Fibroblast of mammary gland (primary cell): ENCODE results near the gene CNOT1.

Experiments
- DNase-seq: peaks from one replicate; pipeline ENCODE4 v3.0.0-alpha.2; 2010; ENCODE audit warnings: low read depth
- H3K4me3 ChIP-seq: 2 replicates; pipeline ENCODE4 v1.5.1; 2011; ENCODE audit warnings: low read depth, mild to moderate bottlenecking, low read length, moderate library complexity; ENCODE audit not compliant: control insufficient read depth
- TF ChIP-seq, protein P1 (sequence below): conservative IDR thresholded peaks from 2 replicates; pipeline ENCODE4 v1.5.1; 2011; ENCODE audit warnings: low read depth, low read length, inconsistent platforms; ENCODE audit not compliant: control insufficient read depth, insufficient read depth

The CNOT1 gene

DNA sequence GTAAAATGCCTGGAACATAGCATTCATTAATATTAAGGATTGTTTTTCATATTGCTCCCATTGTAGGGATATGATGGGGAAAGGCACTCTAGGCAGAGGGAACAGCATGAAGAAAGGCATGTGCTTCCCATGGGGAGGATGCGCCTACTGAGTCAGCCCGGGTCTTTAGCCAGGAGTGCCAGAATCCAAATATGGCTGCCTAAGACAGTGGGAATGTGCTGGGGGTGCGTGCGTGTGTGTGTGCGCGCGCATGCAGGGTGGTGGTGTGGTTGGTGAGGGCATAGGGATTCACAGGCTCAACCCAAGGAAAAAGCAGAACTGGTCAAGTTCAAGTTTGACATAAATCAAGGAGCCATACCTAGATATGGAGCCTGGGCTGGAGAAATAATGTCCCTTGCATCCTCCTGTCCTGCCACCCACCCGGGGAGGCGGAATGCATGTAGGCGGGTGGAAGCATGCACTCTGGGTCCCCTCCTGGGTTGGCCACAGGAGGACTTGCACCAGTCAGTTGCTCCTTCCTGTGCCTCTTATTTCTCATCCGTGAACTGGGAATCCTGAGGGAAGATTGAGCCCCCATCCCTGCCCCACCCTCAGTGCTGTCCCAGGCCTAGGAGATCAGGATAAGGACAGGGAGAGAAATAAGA lies 148.3 kb downstream of the CNOT1 start:
- no peak overlapping the region for H3K4me3 ChIP-seq
- TF ChIP-seq, protein P1, sequence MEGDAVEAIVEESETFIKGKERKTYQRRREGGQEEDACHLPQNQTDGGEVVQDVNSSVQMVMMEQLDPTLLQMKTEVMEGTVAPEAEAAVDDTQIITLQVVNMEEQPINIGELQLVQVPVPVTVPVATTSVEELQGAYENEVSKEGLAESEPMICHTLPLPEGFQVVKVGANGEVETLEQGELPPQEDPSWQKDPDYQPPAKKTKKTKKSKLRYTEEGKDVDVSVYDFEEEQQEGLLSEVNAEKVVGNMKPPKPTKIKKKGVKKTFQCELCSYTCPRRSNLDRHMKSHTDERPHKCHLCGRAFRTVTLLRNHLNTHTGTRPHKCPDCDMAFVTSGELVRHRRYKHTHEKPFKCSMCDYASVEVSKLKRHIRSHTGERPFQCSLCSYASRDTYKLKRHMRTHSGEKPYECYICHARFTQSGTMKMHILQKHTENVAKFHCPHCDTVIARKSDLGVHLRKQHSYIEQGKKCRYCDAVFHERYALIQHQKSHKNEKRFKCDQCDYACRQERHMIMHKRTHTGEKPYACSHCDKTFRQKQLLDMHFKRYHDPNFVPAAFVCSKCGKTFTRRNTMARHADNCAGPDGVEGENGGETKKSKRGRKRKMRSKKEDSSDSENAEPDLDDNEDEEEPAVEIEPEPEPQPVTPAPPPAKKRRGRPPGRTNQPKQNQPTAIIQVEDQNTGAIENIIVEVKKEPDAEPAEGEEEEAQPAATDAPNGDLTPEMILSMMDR = no peak
- no peak for DNase-seq

DNA sequence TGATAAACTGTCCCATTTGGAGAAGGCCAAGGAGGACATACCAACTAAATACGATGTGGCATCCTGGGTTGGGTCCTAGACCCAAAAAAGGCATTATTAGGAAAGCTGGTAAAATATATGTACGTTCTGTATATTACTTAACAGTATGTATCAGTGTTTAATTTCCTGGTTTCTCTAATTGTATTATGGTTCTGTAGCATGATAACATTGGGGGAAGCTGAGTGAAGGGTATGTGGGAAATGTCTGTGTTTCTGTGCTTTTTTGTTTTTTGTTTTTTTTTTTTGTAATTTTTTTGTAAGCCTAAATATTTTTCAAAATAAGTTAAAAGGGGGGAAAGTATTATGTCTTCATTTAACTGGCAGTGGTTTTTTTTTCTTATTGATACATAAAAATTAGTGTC lies 151.2 kb downstream of the CNOT1 start:
- DNase-seq = no peak
- TF ChIP-seq, protein P1 = no peak
- no peak overlapping the region for H3K4me3 ChIP-seq

DNA sequence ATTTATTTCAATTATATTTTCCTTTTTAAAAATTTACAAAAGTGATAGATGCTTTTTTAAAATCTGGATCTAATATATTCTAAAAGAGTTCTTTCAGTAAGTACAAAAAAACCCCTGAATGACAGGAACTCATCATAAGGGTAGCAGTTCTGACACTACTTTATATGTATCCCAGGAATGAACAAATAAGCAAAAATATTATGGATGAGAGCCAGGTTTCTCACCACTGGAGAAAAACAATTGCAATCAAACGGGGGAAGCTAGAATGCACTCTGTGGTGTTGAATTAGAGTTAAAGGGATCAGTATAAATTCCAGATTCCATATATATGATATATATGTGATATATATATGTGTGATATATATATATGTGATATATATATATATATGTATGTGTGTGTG lies 152.8 kb downstream of the CNOT1 start:
- DNase-seq = no peak
- TF ChIP-seq, protein P1 = no peak
- no peak overlapping the region for H3K4me3 ChIP-seq

GRCh38 chr16:58475091-58475619 lies 154.5 kb downstream of the CNOT1 start:
- DNase-seq = no peak
- TF ChIP-seq, protein P1 = no peak
- no peak overlapping the region for H3K4me3 ChIP-seq

DNA sequence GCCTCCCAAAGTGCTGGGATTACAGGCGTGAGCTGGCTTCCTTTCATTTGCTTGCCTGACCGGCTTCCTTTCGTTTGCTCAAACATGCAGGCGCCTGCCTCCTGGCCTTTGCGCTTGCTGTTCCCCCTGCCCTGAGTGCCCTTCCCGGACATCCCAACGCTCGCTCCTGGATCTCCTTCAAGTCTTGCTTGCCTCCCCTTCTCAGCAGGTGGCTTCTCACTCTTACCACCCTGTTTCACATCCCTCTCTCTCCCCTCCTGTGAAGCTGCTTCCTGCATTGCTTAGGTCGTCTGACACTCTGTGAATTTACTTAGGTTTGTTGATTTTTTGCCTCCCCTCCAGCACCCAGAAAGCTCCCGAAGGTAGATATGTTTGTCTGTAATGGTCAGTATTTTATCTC lies 155.3 kb downstream of the CNOT1 start:
- TF ChIP-seq, protein P1 = no peak

GRCh38 chr16:58472827-58473226 lies 156.8 kb downstream of the CNOT1 start:
- no peak overlapping the region for H3K4me3 ChIP-seq
- TF ChIP-seq, protein P1 = no peak

More for the DNA sequence above, 155.3 kb downstream of the CNOT1 start:
- no peak for DNase-seq
- H3K4me3 ChIP-seq = no peak overlapping the region

More at GRCh38 chr16:58472827-58473226, 156.8 kb downstream of the CNOT1 start:
- no peak for DNase-seq
